A673 (cell line): ENCODE data around the gene HSD17B14. TPM values are rescaled to one million over a fixed set of nuclear protein-coding genes. Genes with fewer than 3 reads are reported as not detected.

Experiments
- BruUV-seq: library from RNA; stranded (reverse); fragments of 400-500 nt; replicated peaks from 2 replicates; lab custom pipeline; 2021; lab: Mats Ljungman, UMichigan
- CTCF ChIA-PET: fragments of 300-600 bp; sonication (Branson Sonifier 250); formaldehyde crosslinking; loops from one replicate; lab custom pipeline; 2022; ENCODE audit warnings: antibody characterized with exemption; lab: Charles Lee
- POLR2A ChIA-PET: fragments of 300-600 bp; sonication (Branson Sonifier 250); formaldehyde crosslinking; loops from one replicate; lab custom pipeline; 2022; ENCODE audit warnings: antibody characterized with exemption; ENCODE audit not compliant: low non-redundant PET; lab: Charles Lee
- DNase-seq: peaks from one replicate; pipeline ENCODE4 v3.0.0-alpha.2; 2015; ENCODE audit warnings: low spot score
- H3K27ac ChIP-seq: fragments of 200-600 bp; sonication (generic); 2 replicates; pipeline ENCODE4 v1.5.1; 2016; ENCODE audit warnings: mixed run types, low read depth, mild to moderate bottlenecking, mixed read lengths, antibody characterized with exemption, low read length; ENCODE audit not compliant: poor library complexity, severe bottlenecking
- H3K27me3 ChIP-seq: fragments of 200-600 bp; sonication (generic); replicated peaks from 2 replicates; pipeline ENCODE4 v1.6.1; 2017; ENCODE audit warnings: mixed run types, low read depth, mild to moderate bottlenecking, mixed read lengths, antibody characterized with exemption, low read length; ENCODE audit not compliant: insufficient read depth, poor library complexity
- H3K36me3 ChIP-seq: fragments of 200-600 bp; sonication (generic); 2 replicates; pipeline ENCODE4 v1.6.1; 2016; ENCODE audit warnings: mixed run types, mild to moderate bottlenecking, mixed read lengths, antibody characterized with exemption, low read length; ENCODE audit not compliant: insufficient read depth, poor library complexity, severe bottlenecking
- H3K4me1 ChIP-seq: fragments of 200-600 bp; sonication (generic); 2 replicates; pipeline ENCODE4 v1.6.1; 2017; ENCODE audit warnings: mixed run types, mild to moderate bottlenecking, mixed read lengths, antibody characterized with exemption, low read length; ENCODE audit not compliant: insufficient read depth, poor library complexity, severe bottlenecking
- H3K4me3 ChIP-seq: fragments of 200-600 bp; sonication (generic); 2 replicates; pipeline ENCODE4 v1.5.1; 2016; ENCODE audit warnings: low read depth, mixed run types, mild to moderate bottlenecking, mixed read lengths, low read length; ENCODE audit not compliant: poor library complexity, severe bottlenecking
- H3K9me3 ChIP-seq: fragments of 200-600 bp; sonication (generic); 2 replicates; pipeline ENCODE4 v1.6.1; 2016; ENCODE audit warnings: mixed run types, low read depth, mild to moderate bottlenecking, mixed read lengths, antibody characterized with exemption, low read length; ENCODE audit not compliant: poor library complexity, severe bottlenecking
- CTCF ChIP-seq: fragments of 300-800, 200-600 bp; sonication (generic); conservative IDR thresholded peaks from 2 replicates; pipeline ENCODE4 v1.5.1; 2017; ENCODE audit warnings: low read depth, mild to moderate bottlenecking, antibody characterized with exemption, low read length, moderate library complexity, mixed read lengths
- EZH2 ChIP-seq: fragments of 200-600 bp; sonication (generic); IDR thresholded peaks from 2 replicates; pipeline ENCODE4 v1.6.1; 2017; ENCODE audit warnings: borderline replicate concordance, low read depth, mild to moderate bottlenecking, mixed read lengths, antibody characterized with exemption, low read length; ENCODE audit not compliant: poor library complexity, severe bottlenecking
- intact Hi-C: fragments of 100-400 bp; cut with micrococcal nuclease; formaldehyde crosslinking; loops from one replicate; pipeline ENCODE4 v1.10.0; 2022; ENCODE audit not compliant: unreplicated experiment
- total RNA-seq: library from RNA; stranded (reverse); gene quantifications from 2 replicates; pipeline ENCODE4 v1.2.3, GENCODE V29; 2021

The HSD17B14 gene
- total RNA-seq, 1 experiment from 2014 or later = 2.0 TPM

DNA sequence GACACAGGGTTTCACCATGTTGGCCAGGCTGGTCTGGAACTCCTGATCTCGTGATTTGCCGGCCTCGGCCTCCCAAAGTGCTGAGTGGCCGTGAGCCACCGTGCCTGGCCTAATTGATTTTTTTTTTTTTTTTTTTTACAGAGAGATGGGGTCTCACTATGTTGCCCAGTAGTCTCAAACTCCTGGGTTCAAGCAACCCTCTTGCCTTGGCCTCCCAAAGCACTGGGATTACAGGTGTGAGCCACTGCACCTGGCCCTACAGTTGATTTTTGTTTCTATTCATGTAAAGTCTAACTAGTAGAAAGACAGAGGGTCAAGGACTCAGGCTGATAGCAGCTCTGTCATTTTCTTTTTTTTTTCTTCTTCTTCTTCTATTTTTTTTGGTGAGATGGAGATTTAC lies 59.2 kb downstream of the HSD17B14 start:
- ChIA-PET CTCF (no interaction called here), POLR2A (no interaction called here)
- intact Hi-C loops = no loop called here
- no peak for TF ChIP-seq EZH2
- TF ChIP-seq CTCF = no peak
- no peaks in the 10 kb centered on the region for H3K9me3 ChIP-seq
- no peak for DNase-seq
- H3K4me1 ChIP-seq = no peaks in the 10 kb centered on the region
- no peaks in the 10 kb centered on the region for H3K27me3 ChIP-seq
- no peaks in the 10 kb centered on the region for H3K36me3 ChIP-seq
- BruUV-seq = no TSS peak
- no peak overlapping the region for H3K4me3 ChIP-seq
- H3K27ac ChIP-seq = no peak overlapping the region

DNA sequence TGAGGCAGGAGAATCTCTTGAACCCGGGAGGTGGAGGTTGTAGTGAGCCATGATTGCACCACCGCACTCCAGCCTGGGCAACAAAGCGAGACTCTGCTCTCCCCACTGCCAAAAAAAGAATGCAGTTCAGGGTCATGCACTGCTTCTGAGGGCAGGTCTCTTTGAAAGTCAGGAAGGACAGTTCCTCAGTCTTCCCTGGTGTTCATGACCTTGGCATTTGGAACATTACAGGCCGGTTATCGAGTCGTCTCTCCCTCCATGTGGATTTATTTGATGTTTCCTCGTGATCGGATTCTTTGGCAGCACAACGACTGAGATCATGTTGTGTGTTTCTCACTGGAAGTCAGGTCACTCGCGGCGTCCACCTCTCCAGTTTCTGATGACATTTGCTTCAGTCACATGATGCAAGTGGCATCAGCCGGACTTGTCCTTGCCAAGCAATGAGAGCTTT lies 63.8 kb downstream of the HSD17B14 start:
- Histone ChIP-seq H3K27me3 (no peaks in the 10 kb centered on the region), H3K27ac (no peak overlapping the region), H3K4me1 (no peaks in the 10 kb centered on the region), H3K36me3 (no peaks in the 10 kb centered on the region), H3K9me3 (no peaks in the 10 kb centered on the region), H3K4me3 (no peak overlapping the region)
- intact Hi-C loops = no loop called here
- BruUV-seq = no TSS peak
- TF ChIP-seq CTCF = no peak
- TF ChIP-seq EZH2 = no peak
- CTCF ChIA-PET = no interaction called here
- POLR2A ChIA-PET = interaction anchor here (0.6 kb wide), 1 partner anchor 231 kb away, joined by 7 read pairs; no protein-coding TSS in a partner anchor
- DNase-seq = no peak

- no peaks in the 10 kb centered on the region for H3K4me1 ChIP-seq
- intact Hi-C loops = no loop called here
- H3K27ac ChIP-seq = no peak overlapping the region
- ChIA-PET POLR2A (no interaction called here), CTCF (no interaction called here)
- H3K9me3 ChIP-seq = no peaks in the 10 kb centered on the region
- DNase-seq = no peak
- no peak overlapping the region for H3K4me3 ChIP-seq
- H3K36me3 ChIP-seq = no peaks in the 10 kb centered on the region
- no peaks in the 10 kb centered on the region for H3K27me3 ChIP-seq
- TF ChIP-seq CTCF (no peak), EZH2 (no peak)
- BruUV-seq = no TSS peak
Measured at GRCh38 chr19:48770734-48771472, 65.4 kb downstream of the HSD17B14 start.
